Transverse colon (tissue), 4 donors: ENCODE measurements around the gene ZPBP. TPM values are rescaled to one million over a fixed set of nuclear protein-coding genes. Genes with fewer than 3 reads are reported as not detected.

Experiments
- DNase-seq: peaks from one replicate; pipeline ENCODE4 v3.0.0-alpha.2; 2019
- H3K27ac ChIP-seq, 4 donors: fragments of 200-600 bp; sonication (generic); 2 replicates each; pipeline ENCODE4 v1.5.1; 2016 to 2018; ENCODE audit warnings: inconsistent platforms in 4 of 4
- H3K27me3 ChIP-seq: fragments of 200-600 bp; sonication (generic); 2 replicates; pipeline ENCODE4 v1.5.1; 2017; ENCODE audit warnings: inconsistent platforms
- H3K36me3 ChIP-seq, 4 donors: fragments of 200-600 bp; sonication (generic); 2 replicates each; pipeline ENCODE4 v1.5.1; 2017 to 2019; ENCODE audit warnings: inconsistent platforms in 4 of 4
- H3K4me1 ChIP-seq, 4 donors: fragments of 200-600 bp; sonication (generic); 2 replicates each; pipeline ENCODE4 v1.5.1; 2017 to 2020; ENCODE audit warnings: inconsistent platforms in 4 of 4
- H3K4me3 ChIP-seq, 4 donors: fragments of 200-600 bp; sonication (generic); 1 replicate in 1 of 4; 2 replicates in 3 of 4; pipeline versions ENCODE4 v1.5.1 to v1.6.1; 2017 to 2019; ENCODE audit warnings: inconsistent platforms in 4 of 4
- H3K9me3 ChIP-seq, 2 donors: fragments of 200-600 bp; sonication (generic); 2 replicates each; pipeline ENCODE4 v1.5.1; 2017 to 2019; ENCODE audit warnings: inconsistent platforms in 2 of 2
- EP300 ChIP-seq: sonication (generic); formaldehyde crosslinking; IDR thresholded peaks from one replicate; pipeline ENCODE4 v1.6.1; 2017; ENCODE audit warnings: antibody characterized with exemption, low read depth
- POLR2A ChIP-seq: fragments of 450-650 bp; IDR thresholded peaks from one replicate; pipeline ENCODE4 v1.6.1; 2016; ENCODE audit warnings: antibody characterized with exemption, mild to moderate bottlenecking, moderate library complexity
- POLR2AphosphoS5 ChIP-seq, 3 donors: sonication (generic); formaldehyde crosslinking; IDR thresholded peaks; one replicate each; pipeline ENCODE4 v1.6.1; 2016; ENCODE audit warnings: antibody characterized with exemption in 3 of 3
- WGBS, 2 donors: methylation state at CpG; one replicate each; pipeline ENCODE4 v1.1.5; 2018; ENCODE audit warnings: low coverage in 1 of 2; 5-methylcytosine and 5-hydroxymethylcytosine counted together
- in situ Hi-C, 4 donors: fragments of 200-750 bp; cut with MboI; loops; one replicate each; pipeline versions ENCODE4 v1.15.0 to v1.15.1; 2017; ENCODE audit warnings: low sequenced_read_pairs in 3 of 4, low pct_ligation_motif_present in 1 of 4, low pct_unique_long_range_greater_than_20kb in 1 of 4
- intact Hi-C: fragments of 100-400 bp; cut with DNase I; formaldehyde crosslinking; loops from one replicate; pipeline ENCODE4 v1.15.1; 2023; ENCODE audit warnings: low total_unique reads
- total RNA-seq, 4 donors: library from RNA; depleted of rRNA; stranded (reverse); fragments of >200 nt; gene quantifications; one replicate each; pipeline ENCODE4 v1.1.0, GENCODE V29; 2016
- TF ChIP-seq, protein P1 (sequence below), 5 experiments: fragments of 200-600 bp in 3 of 5; fragments of 450-650 bp in 2 of 5; sonication (generic) in 3 of 5; IDR thresholded peaks; 1 replicate in 2 of 5; 2 replicates in 3 of 5; pipeline ENCODE4 v1.5.1; 2016 to 2017; ENCODE audit warnings: antibody characterized with exemption in 5 of 5, inconsistent platforms in 3 of 5, mild to moderate bottlenecking in 2 of 5, moderate library complexity in 1 of 5

ZPBP gene
- total RNA-seq, 4 donors from 2014 or later = not detected

DNA sequence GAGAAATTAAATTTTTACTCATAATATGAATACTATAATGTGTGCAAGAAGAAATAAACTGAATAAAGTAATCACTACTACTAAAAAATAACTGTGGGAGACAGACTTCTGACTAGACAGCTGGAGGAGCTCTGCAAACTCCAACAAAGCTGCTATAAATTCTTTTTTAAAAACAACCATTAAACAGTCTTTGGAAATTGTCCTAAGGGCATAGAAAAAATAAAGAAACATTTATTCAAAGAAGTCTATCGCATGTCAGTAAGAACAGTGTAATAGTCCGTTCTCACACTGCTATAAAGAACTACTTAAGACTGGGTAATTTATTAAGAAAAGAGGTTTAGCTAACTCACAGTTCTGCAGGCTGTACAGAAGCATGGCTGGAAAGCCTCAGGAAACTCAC lies 56.0 kb downstream of the ZPBP start:
- intact Hi-C loops (no loop called here), in situ Hi-C loops (no loop called here)
- no peak for DNase-seq
- no peak overlapping the region for H3K4me3 ChIP-seq
- TF ChIP-seq, protein P1, sequence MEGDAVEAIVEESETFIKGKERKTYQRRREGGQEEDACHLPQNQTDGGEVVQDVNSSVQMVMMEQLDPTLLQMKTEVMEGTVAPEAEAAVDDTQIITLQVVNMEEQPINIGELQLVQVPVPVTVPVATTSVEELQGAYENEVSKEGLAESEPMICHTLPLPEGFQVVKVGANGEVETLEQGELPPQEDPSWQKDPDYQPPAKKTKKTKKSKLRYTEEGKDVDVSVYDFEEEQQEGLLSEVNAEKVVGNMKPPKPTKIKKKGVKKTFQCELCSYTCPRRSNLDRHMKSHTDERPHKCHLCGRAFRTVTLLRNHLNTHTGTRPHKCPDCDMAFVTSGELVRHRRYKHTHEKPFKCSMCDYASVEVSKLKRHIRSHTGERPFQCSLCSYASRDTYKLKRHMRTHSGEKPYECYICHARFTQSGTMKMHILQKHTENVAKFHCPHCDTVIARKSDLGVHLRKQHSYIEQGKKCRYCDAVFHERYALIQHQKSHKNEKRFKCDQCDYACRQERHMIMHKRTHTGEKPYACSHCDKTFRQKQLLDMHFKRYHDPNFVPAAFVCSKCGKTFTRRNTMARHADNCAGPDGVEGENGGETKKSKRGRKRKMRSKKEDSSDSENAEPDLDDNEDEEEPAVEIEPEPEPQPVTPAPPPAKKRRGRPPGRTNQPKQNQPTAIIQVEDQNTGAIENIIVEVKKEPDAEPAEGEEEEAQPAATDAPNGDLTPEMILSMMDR (IDR thresholded peaks at IDR 0.05) = no peak
- TF ChIP-seq POLR2A (no peak), POLR2AphosphoS5 (IDR thresholded peaks at IDR 0.05) (no peak), EP300 (no peak)
- H3K36me3 ChIP-seq = no peaks in the 10 kb centered on the region
- no peaks in the 10 kb centered on the region for H3K4me1 ChIP-seq
- H3K27me3 ChIP-seq = no peaks in the 10 kb centered on the region
- no peaks in the 10 kb centered on the region for H3K9me3 ChIP-seq
- no peak overlapping the region for H3K27ac ChIP-seq
- 49 to 57% methylated on average over 2 of the region's 2 CpGs for WGBS, 2 donors

DNA sequence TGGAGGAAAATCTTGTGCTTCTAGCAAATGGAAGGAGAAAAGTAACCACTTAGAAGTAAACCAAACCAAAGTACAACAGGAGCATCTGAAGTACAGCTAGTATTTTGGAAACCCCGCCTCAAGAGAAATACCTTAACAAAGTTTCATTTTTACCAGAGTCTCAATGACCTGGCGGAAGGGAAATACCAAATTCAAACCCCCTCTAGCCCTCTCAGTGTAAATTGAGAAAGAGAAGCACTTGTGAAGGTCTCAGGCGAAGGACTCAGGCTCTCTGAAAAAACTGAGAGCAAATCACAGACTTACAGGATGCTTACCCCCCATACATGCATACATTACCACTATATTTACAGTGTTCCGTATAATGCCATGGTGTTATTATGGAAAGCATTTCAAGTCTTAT lies 70.1 kb downstream of the ZPBP start:
- WGBS, 2 donors = 78 to 82% methylated on average over 2 to 4 of the region's 4 CpGs
- Histone ChIP-seq H3K27ac (no peak overlapping the region), H3K9me3 (no peaks in the 10 kb centered on the region), H3K4me1 (no peaks in the 10 kb centered on the region), H3K4me3 (no peak overlapping the region), H3K27me3 (no peaks in the 10 kb centered on the region), H3K36me3 (no peaks in the 10 kb centered on the region)
- intact Hi-C loops (no loop called here), in situ Hi-C loops (no loop called here)
- TF ChIP-seq EP300 (no peak), POLR2A (no peak), POLR2AphosphoS5 (IDR thresholded peaks at IDR 0.05) (no peak)
- TF ChIP-seq, protein P1 (IDR thresholded peaks at IDR 0.05) = no peak
- DNase-seq = no peak

DNA sequence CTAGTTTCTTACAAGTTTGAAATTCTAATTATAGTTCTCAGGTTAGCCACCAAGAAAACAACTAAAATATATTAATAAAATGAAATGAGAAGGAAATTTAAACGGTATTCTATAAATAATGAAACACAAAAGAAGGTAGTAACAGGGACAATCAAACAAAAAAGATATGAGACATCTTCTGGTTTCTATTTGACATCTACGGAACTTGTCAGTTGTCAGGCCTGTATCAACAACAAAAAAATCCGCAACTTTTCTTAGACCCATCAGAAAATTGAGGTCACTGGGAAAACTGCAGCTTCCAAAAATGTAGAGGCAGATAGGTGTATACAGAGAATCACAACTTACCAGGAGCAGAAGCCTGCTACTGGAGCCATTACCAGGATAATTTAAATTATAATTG lies 70.6 kb downstream of the ZPBP start:
- Histone ChIP-seq H3K4me3 (no peak overlapping the region), H3K9me3 (no peaks in the 10 kb centered on the region), H3K27ac (no peak overlapping the region), H3K4me1 (no peaks in the 10 kb centered on the region), H3K36me3 (no peaks in the 10 kb centered on the region), H3K27me3 (no peaks in the 10 kb centered on the region)
- 82 to 85% methylated on average over 3 of the region's 3 CpGs for WGBS, 2 donors
- in situ Hi-C loops (no loop called here), intact Hi-C loops (no loop called here)
- TF ChIP-seq, protein P1 (IDR thresholded peaks at IDR 0.05) = no peak
- TF ChIP-seq EP300 (no peak), POLR2A (no peak), POLR2AphosphoS5 (IDR thresholded peaks at IDR 0.05) (no peak)
- DNase-seq = no peak

DNA sequence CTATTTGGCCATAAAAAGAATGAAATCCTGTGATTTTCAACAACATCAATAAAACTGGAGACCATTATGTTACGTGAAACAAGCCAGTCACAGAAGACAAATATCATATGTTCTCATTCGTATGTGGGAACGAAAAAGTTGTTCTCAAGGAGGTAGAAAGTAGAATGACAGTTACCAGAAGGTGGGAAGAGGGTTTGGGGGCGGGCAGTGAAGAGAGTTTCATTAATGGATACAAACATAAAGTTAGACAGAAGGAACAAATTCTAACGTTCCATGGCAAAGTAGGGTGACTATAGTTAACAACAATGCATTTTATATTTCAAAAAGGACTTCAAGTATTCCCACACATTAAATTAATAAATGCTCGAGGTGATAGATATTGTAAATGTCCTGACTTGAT lies 97.4 kb downstream of the ZPBP start:
- 58 to 62% methylated on average over 4 to 6 of the region's 6 CpGs for whole genome bisulfite sequencing, 2 donors
- Histone ChIP-seq H3K27me3 (no peaks in the 10 kb centered on the region), H3K4me3 (no peak overlapping the region), H3K27ac (no peak overlapping the region), H3K36me3 (no peaks in the 10 kb centered on the region), H3K4me1 (no peaks in the 10 kb centered on the region), H3K9me3 (no peaks in the 10 kb centered on the region)
- intact Hi-C loops = no loop called here
- TF ChIP-seq, protein P1 (IDR thresholded peaks at IDR 0.05) = no peak
- TF ChIP-seq POLR2A = no peak
- TF ChIP-seq EP300 = no peak
- TF ChIP-seq POLR2AphosphoS5 (IDR thresholded peaks at IDR 0.05) = no peak
- DNase-seq = no peak
- in situ Hi-C loops = no loop called here
